GM23338 (cell line): ENCODE measurements around the gene B4GALT1. TPM values are rescaled to one million over a fixed set of nuclear protein-coding genes. Genes with fewer than 3 reads are reported as not detected.

Experiments
- CREB1 ChIP-seq: fragments of 250-450 bp; sonication (Bioruptor Pico); IDR thresholded peaks from 2 replicates; pipeline ENCODE4 v1.5.0; 2020; ENCODE audit warnings: low read depth, mild to moderate bottlenecking, moderate library complexity
- ETS1 ChIP-seq: IDR thresholded peaks from 2 replicates; pipeline ENCODE4 v1.6.1; 2016; ENCODE audit warnings: antibody characterized with exemption
- POLR2AphosphoS5 ChIP-seq: IDR thresholded peaks from 2 replicates; pipeline ENCODE4 v1.6.1; 2016; ENCODE audit warnings: antibody characterized with exemption, low read depth
- REST ChIP-seq: IDR thresholded peaks from one replicate; pipeline ENCODE4 v1.6.1; 2018; ENCODE audit warnings: antibody characterized with exemption; ENCODE audit not compliant: unreplicated experiment
- STAT1 ChIP-seq: IDR thresholded peaks from one replicate; pipeline ENCODE4 v1.6.1; 2016; ENCODE audit warnings: antibody characterized with exemption; ENCODE audit not compliant: unreplicated experiment
- ZNF114 ChIP-seq: fragments of 250-450 bp; sonication (Bioruptor Pico); IDR thresholded peaks from 2 replicates; pipeline ENCODE4 v1.5.0; 2020; ENCODE audit warnings: mild to moderate bottlenecking, moderate library complexity
- ZNF331 ChIP-seq: fragments of 250-450 bp; sonication (Bioruptor Pico); IDR thresholded peaks from 2 replicates; pipeline ENCODE4 v1.5.0; 2020; ENCODE audit warnings: low read depth, mild to moderate bottlenecking, moderate library complexity
- polyA plus RNA-seq: library from polyadenylated mRNA; unstranded; fragments of >200 nt; fragmentation: Nextera tagmentation; extraction: Ambion mirVana; gene quantifications from 2 replicates; pipeline ENCODE4 v1.2.1, GENCODE V29; 2016
- total RNA-seq: library from RNA; depleted of rRNA; stranded (reverse); fragments of >200 nt; shearing (Covaris generic); gene quantifications from 2 replicates; pipeline ENCODE4 v1.2.3, GENCODE V29; 2014
- TF ChIP-seq, protein P1 (sequence below): fragments of 250-450 bp; sonication (Bioruptor Pico); IDR thresholded peaks from 2 replicates; pipeline ENCODE4 v1.5.0; 2020; ENCODE audit warnings: mild to moderate bottlenecking, moderate library complexity

Gene B4GALT1
- total and polyA plus RNA-seq, 2 experiments from 2014 or later = 6.3 to 15.8 TPM

DNA sequence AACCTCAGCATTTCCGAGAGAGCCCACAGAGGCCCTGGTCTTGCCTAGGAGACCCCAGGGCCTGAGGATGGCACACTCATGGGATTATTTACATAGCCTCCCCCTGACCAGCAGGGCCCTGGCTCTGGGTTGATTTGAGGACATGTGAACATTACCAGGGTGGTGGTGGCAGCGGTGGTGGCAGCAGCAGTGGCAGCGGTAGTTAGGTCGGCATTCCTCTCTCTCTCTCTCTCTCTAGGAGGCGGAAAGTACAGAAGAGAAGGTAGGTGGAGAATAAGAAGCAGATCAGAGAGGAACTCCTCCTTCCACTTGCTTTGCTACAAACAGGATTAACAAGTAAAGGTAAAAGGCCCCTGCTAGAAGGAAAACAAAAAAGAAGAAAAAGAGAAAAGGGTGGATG lies 39.3 kb downstream of the B4GALT1 start (continued):
- TF ChIP-seq, protein P1, sequence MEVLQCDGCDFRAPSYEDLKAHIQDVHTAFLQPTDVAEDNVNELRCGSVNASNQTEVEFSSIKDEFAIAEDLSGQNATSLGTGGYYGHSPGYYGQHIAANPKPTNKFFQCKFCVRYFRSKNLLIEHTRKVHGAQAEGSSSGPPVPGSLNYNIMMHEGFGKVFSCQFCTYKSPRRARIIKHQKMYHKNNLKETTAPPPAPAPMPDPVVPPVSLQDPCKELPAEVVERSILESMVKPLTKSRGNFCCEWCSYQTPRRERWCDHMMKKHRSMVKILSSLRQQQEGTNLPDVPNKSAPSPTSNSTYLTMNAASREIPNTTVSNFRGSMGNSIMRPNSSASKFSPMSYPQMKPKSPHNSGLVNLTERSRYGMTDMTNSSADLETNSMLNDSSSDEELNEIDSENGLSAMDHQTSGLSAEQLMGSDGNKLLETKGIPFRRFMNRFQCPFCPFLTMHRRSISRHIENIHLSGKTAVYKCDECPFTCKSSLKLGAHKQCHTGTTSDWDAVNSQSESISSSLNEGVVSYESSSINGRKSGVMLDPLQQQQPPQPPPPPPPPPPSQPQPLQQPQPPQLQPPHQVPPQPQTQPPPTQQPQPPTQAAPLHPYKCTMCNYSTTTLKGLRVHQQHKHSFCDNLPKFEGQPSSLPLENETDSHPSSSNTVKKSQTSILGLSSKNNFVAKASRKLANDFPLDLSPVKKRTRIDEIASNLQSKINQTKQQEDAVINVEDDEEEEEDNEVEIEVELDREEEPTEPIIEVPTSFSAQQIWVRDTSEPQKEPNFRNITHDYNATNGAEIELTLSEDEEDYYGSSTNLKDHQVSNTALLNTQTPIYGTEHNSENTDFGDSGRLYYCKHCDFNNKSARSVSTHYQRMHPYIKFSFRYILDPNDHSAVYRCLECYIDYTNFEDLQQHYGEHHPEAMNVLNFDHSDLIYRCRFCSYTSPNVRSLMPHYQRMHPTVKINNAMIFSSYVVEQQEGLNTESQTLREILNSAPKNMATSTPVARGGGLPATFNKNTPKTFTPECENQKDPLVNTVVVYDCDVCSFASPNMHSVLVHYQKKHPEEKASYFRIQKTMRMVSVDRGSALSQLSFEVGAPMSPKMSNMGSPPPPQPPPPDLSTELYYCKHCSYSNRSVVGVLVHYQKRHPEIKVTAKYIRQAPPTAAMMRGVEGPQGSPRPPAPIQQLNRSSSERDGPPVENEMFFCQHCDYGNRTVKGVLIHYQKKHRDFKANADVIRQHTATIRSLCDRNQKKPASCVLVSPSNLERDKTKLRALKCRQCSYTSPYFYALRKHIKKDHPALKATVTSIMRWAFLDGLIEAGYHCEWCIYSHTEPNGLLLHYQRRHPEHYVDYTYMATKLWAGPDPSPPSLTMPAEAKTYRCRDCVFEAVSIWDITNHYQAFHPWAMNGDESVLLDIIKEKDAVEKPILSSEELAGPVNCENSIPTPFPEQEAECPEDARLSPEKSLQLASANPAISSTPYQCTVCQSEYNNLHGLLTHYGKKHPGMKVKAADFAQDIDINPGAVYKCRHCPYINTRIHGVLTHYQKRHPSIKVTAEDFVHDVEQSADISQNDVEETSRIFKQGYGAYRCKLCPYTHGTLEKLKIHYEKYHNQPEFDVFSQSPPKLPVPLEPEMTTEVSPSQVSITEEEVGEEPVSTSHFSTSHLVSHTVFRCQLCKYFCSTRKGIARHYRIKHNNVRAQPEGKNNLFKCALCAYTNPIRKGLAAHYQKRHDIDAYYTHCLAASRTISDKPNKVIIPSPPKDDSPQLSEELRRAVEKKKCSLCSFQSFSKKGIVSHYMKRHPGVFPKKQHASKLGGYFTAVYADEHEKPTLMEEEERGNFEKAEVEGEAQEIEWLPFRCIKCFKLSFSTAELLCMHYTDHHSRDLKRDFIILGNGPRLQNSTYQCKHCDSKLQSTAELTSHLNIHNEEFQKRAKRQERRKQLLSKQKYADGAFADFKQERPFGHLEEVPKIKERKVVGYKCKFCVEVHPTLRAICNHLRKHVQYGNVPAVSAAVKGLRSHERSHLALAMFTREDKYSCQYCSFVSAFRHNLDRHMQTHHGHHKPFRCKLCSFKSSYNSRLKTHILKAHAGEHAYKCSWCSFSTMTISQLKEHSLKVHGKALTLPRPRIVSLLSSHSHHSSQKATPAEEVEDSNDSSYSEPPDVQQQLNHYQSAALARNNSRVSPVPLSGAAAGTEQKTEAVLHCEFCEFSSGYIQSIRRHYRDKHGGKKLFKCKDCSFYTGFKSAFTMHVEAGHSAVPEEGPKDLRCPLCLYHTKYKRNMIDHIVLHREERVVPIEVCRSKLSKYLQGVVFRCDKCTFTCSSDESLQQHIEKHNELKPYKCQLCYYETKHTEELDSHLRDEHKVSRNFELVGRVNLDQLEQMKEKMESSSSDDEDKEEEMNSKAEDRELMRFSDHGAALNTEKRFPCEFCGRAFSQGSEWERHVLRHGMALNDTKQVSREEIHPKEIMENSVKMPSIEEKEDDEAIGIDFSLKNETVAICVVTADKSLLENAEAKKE (CRISPR knock-in tag) = no peak
- TF ChIP-seq REST (no peak), ZNF331 (no peak), STAT1 (no peak), POLR2AphosphoS5 (no peak), ETS1 (no peak), CREB1 (no peak), ZNF114 (CRISPR knock-in tag) (no peak)
